ENCODE results near the gene CIROP. TPM values are rescaled to one million over a fixed set of nuclear protein-coding genes. Genes with fewer than 3 reads are reported as not detected.

CIROP gene
- total RNA-seq, 4 donors from 2014 or later: not detected

GRCh38 chr14:23056956-23057756 lies 47.6 kb downstream of the CIROP start, which contains the start of gene CDH24:
TSS of gene CDH24 (minus strand) at chr14:23057520. CDS start at chr14:23055733, 1,787 bp downstream.
- Histone ChIP-seq H3K9me3 (no peaks in the 10 kb centered on the region), H3K36me3 (peaks cover 36% of the 10 kb centered on the region), H3K27me3 (no peaks in the 10 kb centered on the region), H3K4me1 (peaks cover 22% of the 10 kb centered on the region), H3K4me3 (peak within 1 kb of the TSS; percentile 65), H3K27ac (no peak within 1 kb of the TSS)
- TF ChIP-seq EP300 (IDR thresholded peaks at IDR 0.05) (no peak), POLR2AphosphoS5 (IDR thresholded peaks at IDR 0.05) (no peak), CTCF (IDR thresholded peaks at IDR 0.05) (no peak), POLR2A (IDR thresholded peaks at IDR 0.05) (no peak)
- WGBS: 5% methylated on average over 23 of the region's 73 CpGs
- peak in 1 of 2 donors; percentile 86 for DNase-seq (ENCODE audit: low spot score in 2 of 2)

GRCh38 chr14:23056145-23056955 lies 48.4 kb downstream of the CIROP start:
- Histone ChIP-seq H3K27me3 (no peaks in the 10 kb centered on the region), H3K36me3 (peaks cover 28% of the 10 kb centered on the region), H3K9me3 (no peaks in the 10 kb centered on the region), H3K27ac (no peak overlapping the region), H3K4me1 (peaks cover 20% of the 10 kb centered on the region), H3K4me3 (peak overlapping the region; percentile 65)
- peak; percentile 17 to 63 for TF ChIP-seq CTCF (IDR thresholded peaks at IDR 0.05)
- TF ChIP-seq EP300 (IDR thresholded peaks at IDR 0.05): no peak
- 11% methylated on average over 17 of the region's 17 CpGs for WGBS
- DNase-seq (ENCODE audit: low spot score in 2 of 2): no peak

- no peaks in the 10 kb centered on the region for H3K9me3 ChIP-seq
- H3K4me3 ChIP-seq: no peak overlapping the region
- no peak for DNase-seq (ENCODE audit: low spot score in 2 of 2)
- peaks cover 20% of the 10 kb centered on the region for H3K4me1 ChIP-seq
- H3K36me3 ChIP-seq: peaks cover 21% of the 10 kb centered on the region
- TF ChIP-seq EP300 (IDR thresholded peaks at IDR 0.05) (no peak), CTCF (IDR thresholded peaks at IDR 0.05) (no peak), POLR2AphosphoS5 (IDR thresholded peaks at IDR 0.05) (no peak), POLR2A (IDR thresholded peaks at IDR 0.05) (no peak)
- WGBS: 75% methylated on average over 3 of the region's 6 CpGs
- no peak overlapping the region for H3K27ac ChIP-seq
- no peaks in the 10 kb centered on the region for H3K27me3 ChIP-seq
These were observed 49.1 kb downstream of the CIROP start for GRCh38 chr14:23055621-23056144.

- Histone ChIP-seq H3K4me3 (no peak overlapping the region), H3K4me1 (peaks cover 20% of the 10 kb centered on the region), H3K9me3 (no peaks in the 10 kb centered on the region), H3K36me3 (peaks cover 16% of the 10 kb centered on the region), H3K27ac (no peak overlapping the region), H3K27me3 (no peaks in the 10 kb centered on the region)
- no peak for DNase-seq (ENCODE audit: low spot score in 2 of 2)
- 99% methylated on average over 12 of the region's 12 CpGs for WGBS
- TF ChIP-seq CTCF (IDR thresholded peaks at IDR 0.05): no peak
- TF ChIP-seq POLR2A (IDR thresholded peaks at IDR 0.05): no peak
- TF ChIP-seq EP300 (IDR thresholded peaks at IDR 0.05): no peak
- no peak for TF ChIP-seq POLR2AphosphoS5 (IDR thresholded peaks at IDR 0.05)
These were observed 49.6 kb downstream of the CIROP start for GRCh38 chr14:23055147-23055550.

Measured in suprapubic skin (tissue), 4 donors.